ENCODE results near the gene PTPRD.

The PTPRD gene

GRCh38 chr9:9215050-9215449 is 1397.8 kb downstream of the PTPRD start:
- no peaks in the 10 kb centered on the region for H3K4me1 ChIP-seq (ENCODE audit: control insufficient read depth, low read length)
- no peaks in the 10 kb centered on the region for H3K9me3 ChIP-seq (ENCODE audit: control insufficient read depth, insufficient read depth, low read length)
- H3K27ac ChIP-seq (ENCODE audit: low read depth, low read length): no peak overlapping the region
- no peak for TF ChIP-seq EZH2phosphoT487 (IDR thresholded peaks at IDR 0.05; ENCODE audit: borderline replicate concordance, low read length)
- TF ChIP-seq CTCF (IDR thresholded peaks at IDR 0.05; ENCODE audit: low read depth, low read length, poor library complexity, severe bottlenecking): no peak
- H3K27me3 ChIP-seq (ENCODE audit: control insufficient read depth, low read length): no peaks in the 10 kb centered on the region
- no peak overlapping the region for H3K4me2 ChIP-seq (ENCODE audit: low read length)
- no peaks in the 10 kb centered on the region for H4K20me1 ChIP-seq (ENCODE audit: control insufficient read depth, insufficient read depth, low read depth, low read length)
- no peaks in the 10 kb centered on the region for H3K36me3 ChIP-seq (ENCODE audit: control insufficient read depth, low read length)
- H3F3A ChIP-seq (ENCODE audit: control insufficient read depth, insufficient read depth): no peaks in the 10 kb centered on the region
- H3K9me2 ChIP-seq (replicated peaks; ENCODE audit: control insufficient read depth, low read length): no peaks in the 10 kb centered on the region
- H3K4me3 ChIP-seq (ENCODE audit: low read length): no peak overlapping the region
- H3K79me2 ChIP-seq (ENCODE audit: control insufficient read depth, low read length): no peaks in the 10 kb centered on the region

- Histone ChIP-seq H3K9me2 (replicated peaks; ENCODE audit: control insufficient read depth, low read length) (no peaks in the 10 kb centered on the region), H3F3A (ENCODE audit: control insufficient read depth, insufficient read depth) (no peaks in the 10 kb centered on the region), H3K4me2 (ENCODE audit: low read length) (no peak overlapping the region), H3K27ac (ENCODE audit: low read depth, low read length) (no peak overlapping the region), H3K9me3 (ENCODE audit: control insufficient read depth, insufficient read depth, low read length) (no peaks in the 10 kb centered on the region), H3K4me3 (ENCODE audit: low read length) (no peak overlapping the region), H3K4me1 (ENCODE audit: control insufficient read depth, low read length) (no peaks in the 10 kb centered on the region), H4K20me1 (ENCODE audit: control insufficient read depth, insufficient read depth, low read depth, low read length) (no peaks in the 10 kb centered on the region), H3K79me2 (ENCODE audit: control insufficient read depth, low read length) (no peaks in the 10 kb centered on the region), H3K27me3 (ENCODE audit: control insufficient read depth, low read length) (no peaks in the 10 kb centered on the region), H3K36me3 (ENCODE audit: control insufficient read depth, low read length) (no peaks in the 10 kb centered on the region)
- no peak for TF ChIP-seq CTCF (IDR thresholded peaks at IDR 0.05; ENCODE audit: low read depth, low read length, poor library complexity, severe bottlenecking)
- no peak for TF ChIP-seq EZH2phosphoT487 (IDR thresholded peaks at IDR 0.05; ENCODE audit: borderline replicate concordance, low read length)
These were observed 1398.7 kb downstream of the PTPRD start for GRCh38 chr9:9214066-9214465.

- Histone ChIP-seq H3K27ac (ENCODE audit: low read depth, low read length) (no peak overlapping the region), H3F3A (ENCODE audit: control insufficient read depth, insufficient read depth) (no peaks in the 10 kb centered on the region), H3K9me2 (replicated peaks; ENCODE audit: control insufficient read depth, low read length) (no peaks in the 10 kb centered on the region), H3K79me2 (ENCODE audit: control insufficient read depth, low read length) (no peaks in the 10 kb centered on the region), H4K20me1 (ENCODE audit: control insufficient read depth, insufficient read depth, low read depth, low read length) (no peaks in the 10 kb centered on the region), H3K27me3 (ENCODE audit: control insufficient read depth, low read length) (no peaks in the 10 kb centered on the region), H3K4me2 (ENCODE audit: low read length) (no peak overlapping the region), H3K36me3 (ENCODE audit: control insufficient read depth, low read length) (no peaks in the 10 kb centered on the region), H3K4me1 (ENCODE audit: control insufficient read depth, low read length) (no peaks in the 10 kb centered on the region), H3K4me3 (ENCODE audit: low read length) (no peak overlapping the region), H3K9me3 (ENCODE audit: control insufficient read depth, insufficient read depth, low read length) (no peaks in the 10 kb centered on the region)
- TF ChIP-seq EZH2phosphoT487 (IDR thresholded peaks at IDR 0.05; ENCODE audit: borderline replicate concordance, low read length): no peak
- no peak for TF ChIP-seq CTCF (IDR thresholded peaks at IDR 0.05; ENCODE audit: low read depth, low read length, poor library complexity, severe bottlenecking)
These were observed 1399.8 kb downstream of the PTPRD start for GRCh38 chr9:9212963-9213362.

GRCh38 chr9:9202276-9202675 is 1410.5 kb downstream of the PTPRD start:
- no peaks in the 10 kb centered on the region; the same call in 1 of the 2 replicates for H3K9me2 ChIP-seq (replicated peaks; ENCODE audit: control insufficient read depth, low read length)

More at GRCh38 chr9:9202276-9202675, 1410.5 kb downstream of the PTPRD start:
- no peak overlapping the region for H3K27ac ChIP-seq (ENCODE audit: low read depth, low read length)
- H3K79me2 ChIP-seq (ENCODE audit: control insufficient read depth, low read length): no peaks in the 10 kb centered on the region
- no peaks in the 10 kb centered on the region for H4K20me1 ChIP-seq (ENCODE audit: control insufficient read depth, insufficient read depth, low read depth, low read length)
- no peaks in the 10 kb centered on the region for H3K9me3 ChIP-seq (ENCODE audit: control insufficient read depth, insufficient read depth, low read length)
- H3K27me3 ChIP-seq (ENCODE audit: control insufficient read depth, low read length): no peaks in the 10 kb centered on the region
- no peak overlapping the region for H3K4me3 ChIP-seq (ENCODE audit: low read length)
- no peaks in the 10 kb centered on the region for H3F3A ChIP-seq (ENCODE audit: control insufficient read depth, insufficient read depth)
- no peak for TF ChIP-seq EZH2phosphoT487 (IDR thresholded peaks at IDR 0.05; ENCODE audit: borderline replicate concordance, low read length)
- no peak for TF ChIP-seq CTCF (IDR thresholded peaks at IDR 0.05; ENCODE audit: low read depth, low read length, poor library complexity, severe bottlenecking)
- no peaks in the 10 kb centered on the region for H3K36me3 ChIP-seq (ENCODE audit: control insufficient read depth, low read length)
- no peak overlapping the region for H3K4me2 ChIP-seq (ENCODE audit: low read length)
- H3K4me1 ChIP-seq (ENCODE audit: control insufficient read depth, low read length): no peaks in the 10 kb centered on the region

Measured in DOHH2 (cell line).